Measurements from ENCODE around the gene GNL2.
"Not testable (repeated sequence)": the region's sequence is repeated elsewhere in the genome, so short reads cannot be mapped to it uniquely, and the experiment has no call there.

The GNL2 gene

GRCh38 chr1:37559080-37559479 lies 36.7 kb downstream of the GNL2 start:
- DNase-seq: no peak

GRCh38 chr1:37558411-37558810 lies 37.3 kb downstream of the GNL2 start:
- no peak for DNase-seq

- no peak for DNase-seq
Measured at GRCh38 chr1:37557402-37557801, 38.3 kb downstream of the GNL2 start.

- DNase-seq: peak; percentile 86
Measured at GRCh38 chr1:37556712-37557196, 39.0 kb downstream of the GNL2 start, which contains the start of gene DNALI1. DNALI1 (plus strand) TSS chr1:37556940; CDS start chr1:37556995, 55 bp downstream.

- peak; percentile 85 for DNase-seq
Measured at GRCh38 chr1:37553927-37554808, 41.6 kb downstream of the GNL2 start, which contains the start of gene SNIP1. SNIP1 (minus strand) TSS chr1:37554293; CDS start chr1:37554229, 64 bp downstream.

GRCh38 chr1:37553598-37553926 lies 42.2 kb downstream of the GNL2 start:
- no peak for DNase-seq

GRCh38 chr1:37549341-37549740 lies 46.4 kb downstream of the GNL2 start:
- DNase-seq: no peak

GRCh38 chr1:37545019-37545418 lies 50.7 kb downstream of the GNL2 start:
- DNase-seq: no peak

- DNase-seq: no peak
Measured at GRCh38 chr1:37544530-37544929, 51.2 kb downstream of the GNL2 start.

- no peak for DNase-seq
Measured at GRCh38 chr1:37540036-37540785, 55.5 kb downstream of the GNL2 start.

GRCh38 chr1:37539154-37539553 lies 56.6 kb downstream of the GNL2 start:
- not testable (repeated sequence) for DNase-seq

GRCh38 chr1:37537378-37537777 lies 58.4 kb downstream of the GNL2 start:
- no peak for DNase-seq

GRCh38 chr1:37533317-37534093 lies 62.2 kb downstream of the GNL2 start:
- no peak for DNase-seq

- not testable (repeated sequence) for DNase-seq
Measured at GRCh38 chr1:37532418-37533156, 63.1 kb downstream of the GNL2 start.

GRCh38 chr1:37529888-37530287 lies 65.8 kb downstream of the GNL2 start:
- DNase-seq: not testable (repeated sequence)

GRCh38 chr1:37519613-37520012 lies 76.1 kb downstream of the GNL2 start:
- DNase-seq: no peak

GRCh38 chr1:37518929-37519328 lies 76.8 kb downstream of the GNL2 start:
- not testable (repeated sequence) for DNase-seq

- not testable (repeated sequence) for DNase-seq
Measured at GRCh38 chr1:37518241-37518640, 77.5 kb downstream of the GNL2 start.

- DNase-seq: no peak
Measured at GRCh38 chr1:37517569-37517968, 78.2 kb downstream of the GNL2 start.
